CD4-positive, alpha-beta T cell treated with Interleukin-6 at 100 ng/mL for 8 hours (primary cell): ENCODE measurements around the gene AOX1.
"Not testable (repeated sequence)": the region's sequence is repeated elsewhere in the genome, so short reads cannot be mapped to it uniquely, and the experiment has no call there.

Experiments
- DNase-seq: peaks from one replicate; pipeline ENCODE4 v3.0.0-alpha.2; 2020; ENCODE audit warnings: mixed read lengths, low spot score

Gene AOX1

GRCh38 chr2:200627110-200627770 lies 41.4 kb downstream of the AOX1 start:
- DNase-seq = no peak

DNA sequence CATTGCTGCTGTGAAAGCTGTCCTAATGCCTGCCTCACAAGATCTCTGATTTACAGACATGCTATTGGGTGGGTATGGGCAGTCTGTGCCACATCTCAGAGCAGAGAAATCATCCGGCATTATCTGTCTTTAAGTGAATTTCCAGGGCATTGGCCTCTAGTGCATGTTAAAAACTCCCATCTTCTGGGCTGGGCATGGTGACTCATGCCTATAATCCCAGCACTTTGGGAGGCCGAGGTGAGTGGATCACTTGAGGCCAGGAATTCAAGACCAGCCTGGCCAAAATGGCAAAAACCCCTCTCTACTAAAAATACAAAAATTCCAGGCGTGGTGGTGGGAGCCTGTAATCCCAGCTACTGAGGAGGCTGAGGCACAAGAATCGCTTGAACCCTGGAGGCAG lies 42.6 kb downstream of the AOX1 start:
- not testable (repeated sequence) for DNase-seq

DNA sequence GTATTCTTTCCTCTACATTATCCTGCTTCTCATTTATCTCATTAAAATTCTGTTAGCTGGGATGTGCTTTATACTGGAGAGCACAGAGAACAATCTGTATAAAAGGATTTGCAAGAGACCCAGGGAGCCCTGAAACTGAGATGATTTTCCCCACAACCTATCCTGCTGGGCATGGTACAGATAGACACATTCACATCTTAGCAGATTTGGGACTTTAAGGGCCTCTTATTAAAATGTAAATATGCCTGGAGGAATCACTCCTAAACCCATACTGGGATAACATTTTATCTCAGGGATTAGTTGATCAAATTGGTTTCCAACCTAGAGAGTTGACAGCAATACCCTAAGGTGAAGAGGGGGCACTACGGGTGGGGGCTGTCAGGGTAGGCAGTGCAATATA lies 45.5 kb downstream of the AOX1 start:
- DNase-seq = no peak

DNA sequence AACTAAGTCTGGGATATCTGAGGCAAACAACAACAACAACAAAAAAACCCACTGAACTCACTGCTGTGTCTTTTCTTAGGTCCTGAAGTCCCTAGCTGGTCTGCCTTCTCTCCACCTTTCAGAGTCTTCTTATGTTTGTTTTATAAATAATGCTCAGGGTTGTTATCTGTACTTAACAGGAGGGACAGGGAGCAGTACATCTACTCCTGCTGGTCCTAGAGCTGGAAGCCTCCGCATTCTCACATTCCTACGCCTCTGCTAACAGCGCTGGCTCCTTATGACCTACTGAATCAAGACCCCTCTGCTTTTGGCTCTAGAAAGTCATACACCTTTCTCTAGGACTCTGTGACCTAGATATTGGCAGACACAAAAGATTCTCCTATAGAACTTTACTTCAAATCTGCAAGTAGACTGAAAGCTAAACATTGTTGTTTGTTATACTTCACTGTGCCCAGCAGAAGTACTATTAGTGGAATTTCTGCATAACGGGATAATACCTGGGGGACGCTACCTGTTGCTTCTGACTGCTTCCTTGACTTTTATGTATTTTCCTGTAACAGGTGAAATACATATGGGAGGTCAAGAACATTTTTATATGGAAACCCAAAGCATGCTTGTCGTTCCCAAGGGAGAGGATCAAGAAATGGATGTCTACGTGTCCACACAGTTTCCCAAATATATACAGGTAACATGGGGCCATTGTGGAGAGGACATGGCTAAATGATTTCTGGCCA lies 48.6 kb downstream of the AOX1 start:
- DNase-seq = no peak

DNA sequence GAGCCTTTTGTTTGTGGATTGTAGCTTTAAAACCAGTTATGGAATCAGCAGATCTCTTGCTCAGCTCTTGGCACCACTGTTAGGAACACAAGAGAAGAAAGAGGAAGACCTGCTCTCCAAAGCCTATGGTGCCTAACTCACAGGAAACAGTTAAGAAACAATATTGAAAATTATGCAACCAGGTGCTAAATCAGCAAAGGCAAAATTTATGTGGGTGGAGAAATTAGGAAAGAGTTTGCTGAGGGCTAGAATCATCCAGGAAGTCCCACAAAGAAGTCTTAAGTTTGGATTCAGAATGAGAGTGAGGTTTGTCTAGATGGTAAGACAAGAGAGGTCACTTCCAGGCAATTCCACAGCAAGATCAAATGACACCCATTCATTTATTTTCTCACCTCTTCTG lies 49.4 kb downstream of the AOX1 start:
- no peak for DNase-seq

DNA sequence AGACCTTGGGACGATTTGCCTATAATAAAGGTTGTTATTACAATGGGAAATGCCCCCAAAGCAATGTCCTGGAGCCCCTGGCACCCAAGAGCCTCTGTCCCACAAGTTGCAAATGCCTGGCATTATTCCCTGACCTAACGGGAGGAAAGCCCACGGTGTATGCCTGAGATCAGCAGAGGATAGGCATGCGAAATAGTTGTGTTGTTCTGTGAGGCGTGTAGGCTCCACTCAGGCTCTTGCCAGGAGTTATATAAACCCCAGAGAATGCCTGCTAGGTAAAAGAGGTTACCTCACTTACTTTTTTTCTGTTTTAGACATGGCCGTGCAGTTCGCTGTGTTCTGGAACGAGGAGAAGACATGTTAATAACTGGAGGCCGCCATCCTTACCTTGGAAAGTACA lies 52.1 kb downstream of the AOX1 start:
- DNase-seq = no peak

DNA sequence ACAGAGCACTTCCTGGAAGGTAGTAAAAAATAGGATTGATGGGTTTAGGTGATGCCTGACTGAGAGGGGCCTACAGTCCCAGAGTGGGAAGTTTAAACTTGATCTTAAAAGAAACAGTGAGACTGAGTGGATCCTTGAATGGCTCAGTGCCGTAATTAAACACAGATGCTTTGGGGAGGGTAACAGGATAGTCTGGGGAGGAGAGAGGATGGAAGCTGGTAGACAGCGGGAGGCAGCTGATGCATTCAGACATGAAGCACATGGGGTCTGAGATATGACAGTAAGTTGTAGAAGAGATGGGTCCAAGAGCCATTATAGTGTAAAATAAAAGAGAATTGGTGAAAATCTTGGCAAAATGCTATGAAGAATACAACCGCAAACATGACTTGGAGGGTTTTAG lies 54.4 kb downstream of the AOX1 start:
- no peak for DNase-seq

- no peak for DNase-seq
Observed at GRCh38 chr2:200640901-200641300, 55.1 kb downstream of the AOX1 start.

GRCh38 chr2:200648518-200649281 lies 62.9 kb downstream of the AOX1 start:
- not testable (repeated sequence) for DNase-seq

DNA sequence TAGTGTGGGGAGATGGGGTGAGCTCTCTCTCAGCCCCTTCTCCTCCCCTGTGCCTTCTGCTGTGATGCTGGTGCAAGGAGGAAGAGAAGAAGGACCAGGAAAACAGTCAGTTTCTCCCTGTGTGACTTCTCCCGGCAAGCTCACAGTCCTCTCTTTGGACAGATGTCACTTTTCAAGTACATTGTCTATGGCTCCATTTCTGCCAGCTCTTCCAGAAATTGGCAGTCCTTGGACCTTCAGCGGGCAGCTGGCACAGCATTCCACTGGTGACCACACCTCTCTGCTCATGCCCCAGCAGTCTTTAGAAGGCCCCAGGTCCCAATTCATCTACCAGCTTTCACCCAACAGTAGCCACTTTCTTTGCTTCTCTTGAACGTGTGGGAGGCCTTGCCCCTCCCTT lies 63.9 kb downstream of the AOX1 start:
- no peak for DNase-seq

DNA sequence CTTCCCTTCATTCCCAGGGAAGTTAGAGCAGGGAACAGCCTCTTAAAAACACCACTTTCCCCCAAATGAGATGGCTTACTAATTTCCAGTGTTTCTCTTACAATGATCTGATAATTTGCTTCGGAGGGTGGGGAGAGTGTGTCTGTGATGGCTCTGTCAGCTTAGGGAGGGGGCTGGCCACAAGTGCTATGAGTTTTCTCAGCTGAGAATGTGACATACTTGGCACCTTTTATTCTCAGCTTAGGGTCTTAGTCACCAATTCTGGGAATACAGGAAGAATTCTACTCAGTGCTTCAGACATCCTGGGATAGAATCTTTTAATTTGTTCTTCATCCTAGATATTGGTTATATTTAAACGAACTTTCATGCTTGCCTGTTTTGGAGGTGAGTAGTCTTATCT lies 64.4 kb downstream of the AOX1 start:
- no peak for DNase-seq

DNA sequence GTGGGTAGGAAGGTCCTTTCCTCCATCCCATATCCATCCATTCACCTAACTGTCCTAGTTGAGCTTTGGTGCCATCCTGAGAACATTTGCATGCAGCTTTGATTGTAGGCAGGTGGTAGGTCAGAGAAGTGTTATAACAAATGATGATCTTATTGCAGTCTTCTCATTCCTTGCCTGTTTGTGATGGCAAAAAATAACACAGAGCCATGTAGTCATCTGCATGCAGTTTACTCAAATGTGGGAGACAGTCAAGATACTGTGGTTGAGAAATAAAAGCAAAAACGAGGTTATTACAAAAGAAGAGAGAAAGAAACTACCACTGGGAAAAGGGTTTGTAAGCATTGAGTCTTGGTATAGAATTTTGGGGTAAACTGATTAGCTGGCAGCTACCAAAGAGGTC lies 66.3 kb downstream of the AOX1 start:
- DNase-seq = no peak

GRCh38 chr2:200653021-200653420 lies 67.2 kb downstream of the AOX1 start:
- no peak for DNase-seq

DNA sequence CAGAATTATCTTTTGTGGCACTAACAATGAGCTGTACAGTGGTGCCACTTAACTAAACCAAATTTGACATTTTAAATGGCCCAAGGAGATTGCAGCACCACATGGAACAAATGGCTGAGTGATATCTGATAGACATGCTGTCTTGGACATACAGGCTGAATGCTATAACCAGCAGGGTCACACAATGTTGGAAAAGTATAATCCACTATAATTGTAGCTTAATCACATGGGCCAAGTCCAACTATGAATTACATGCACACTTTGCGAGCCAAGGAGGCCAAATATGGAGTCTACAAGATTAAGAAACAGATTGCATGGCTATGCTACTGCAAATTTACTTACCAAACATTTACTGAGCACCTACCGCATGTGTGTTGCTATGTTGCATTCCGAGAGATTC lies 69.0 kb downstream of the AOX1 start:
- DNase-seq = no peak

DNA sequence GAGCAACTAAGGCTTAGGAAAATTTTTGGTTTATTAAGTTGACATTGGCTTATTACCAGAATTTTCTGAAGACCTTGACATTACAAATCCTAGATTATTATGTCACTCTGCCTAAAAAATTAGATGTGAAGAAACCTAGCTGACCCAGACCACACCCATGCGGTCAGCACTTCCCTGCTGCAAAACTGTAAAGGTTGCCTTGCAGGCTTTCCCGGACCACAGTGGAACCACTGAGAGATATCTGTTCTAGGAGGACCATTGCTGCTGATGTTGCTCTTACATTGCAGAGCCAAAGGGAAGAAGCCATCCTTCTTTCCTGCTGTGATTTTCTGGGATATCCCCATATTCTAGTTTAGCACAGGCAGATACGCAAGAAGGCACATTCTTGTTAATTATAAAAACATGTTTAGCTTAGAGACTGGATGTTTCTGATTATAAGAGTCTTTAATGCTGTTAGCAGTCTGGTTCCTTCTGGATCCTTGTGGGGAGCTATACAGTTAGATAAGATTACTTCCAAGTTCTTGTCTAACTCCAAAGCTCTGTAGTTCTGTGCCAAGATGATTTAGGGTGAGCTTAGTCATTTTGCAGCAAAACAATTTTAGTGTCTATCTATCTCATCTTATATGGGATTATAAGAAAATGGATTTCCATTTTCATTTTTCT lies 70.2 kb downstream of the AOX1 start:
- no peak for DNase-seq

GRCh38 chr2:200658278-200658864 lies 72.6 kb downstream of the AOX1 start:
- DNase-seq = no peak

DNA sequence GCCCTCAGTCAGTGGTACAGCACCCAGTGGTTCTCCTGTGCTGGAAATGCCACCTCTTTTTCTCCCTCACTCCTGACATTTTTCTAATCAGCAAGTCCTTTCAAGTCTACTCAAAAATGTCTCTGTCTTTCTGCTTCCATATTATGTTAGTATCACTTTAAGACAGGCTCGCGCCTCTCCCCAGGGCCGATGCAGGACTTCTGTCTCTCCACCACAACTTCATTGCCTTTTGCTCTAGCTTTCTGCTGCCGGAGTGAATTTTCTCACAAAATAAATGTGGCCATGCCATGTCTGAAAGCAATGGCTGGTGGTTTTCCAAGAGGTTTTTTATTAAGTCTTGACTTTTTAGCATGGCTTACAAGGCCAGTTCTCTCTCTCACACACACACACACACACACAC lies 73.6 kb downstream of the AOX1 start:
- DNase-seq = no peak

DNA sequence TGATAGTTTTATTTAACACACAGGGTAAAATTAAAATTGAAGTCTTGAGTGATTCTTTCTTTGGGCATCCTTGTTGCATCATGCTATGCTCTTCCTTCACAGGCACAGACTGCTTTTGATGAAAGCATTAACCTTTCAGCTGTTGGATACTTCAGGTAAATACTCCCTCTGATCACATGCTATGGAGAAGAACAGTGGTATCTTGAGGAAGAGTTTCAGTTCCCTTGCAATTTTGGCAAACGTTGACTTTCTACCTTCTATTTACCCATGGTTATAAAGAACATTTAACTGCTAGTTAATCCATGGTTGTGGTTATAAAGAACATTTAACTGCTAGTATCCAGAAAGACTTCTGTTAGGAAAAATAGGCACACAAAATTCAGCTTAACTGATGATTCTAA lies 75.7 kb downstream of the AOX1 start:
- no peak for DNase-seq

GRCh38 chr2:200662727-200663126 lies 76.9 kb downstream of the AOX1 start:
- no peak for DNase-seq

- no peak for DNase-seq
Observed at GRCh38 chr2:200664770-200665494, 79.1 kb downstream of the AOX1 start.

GRCh38 chr2:200665626-200666453 lies 80.0 kb downstream of the AOX1 start:
- DNase-seq = no peak
